ENCODE measurements around the gene DSTN.

- TF ChIP-seq, protein P1, sequence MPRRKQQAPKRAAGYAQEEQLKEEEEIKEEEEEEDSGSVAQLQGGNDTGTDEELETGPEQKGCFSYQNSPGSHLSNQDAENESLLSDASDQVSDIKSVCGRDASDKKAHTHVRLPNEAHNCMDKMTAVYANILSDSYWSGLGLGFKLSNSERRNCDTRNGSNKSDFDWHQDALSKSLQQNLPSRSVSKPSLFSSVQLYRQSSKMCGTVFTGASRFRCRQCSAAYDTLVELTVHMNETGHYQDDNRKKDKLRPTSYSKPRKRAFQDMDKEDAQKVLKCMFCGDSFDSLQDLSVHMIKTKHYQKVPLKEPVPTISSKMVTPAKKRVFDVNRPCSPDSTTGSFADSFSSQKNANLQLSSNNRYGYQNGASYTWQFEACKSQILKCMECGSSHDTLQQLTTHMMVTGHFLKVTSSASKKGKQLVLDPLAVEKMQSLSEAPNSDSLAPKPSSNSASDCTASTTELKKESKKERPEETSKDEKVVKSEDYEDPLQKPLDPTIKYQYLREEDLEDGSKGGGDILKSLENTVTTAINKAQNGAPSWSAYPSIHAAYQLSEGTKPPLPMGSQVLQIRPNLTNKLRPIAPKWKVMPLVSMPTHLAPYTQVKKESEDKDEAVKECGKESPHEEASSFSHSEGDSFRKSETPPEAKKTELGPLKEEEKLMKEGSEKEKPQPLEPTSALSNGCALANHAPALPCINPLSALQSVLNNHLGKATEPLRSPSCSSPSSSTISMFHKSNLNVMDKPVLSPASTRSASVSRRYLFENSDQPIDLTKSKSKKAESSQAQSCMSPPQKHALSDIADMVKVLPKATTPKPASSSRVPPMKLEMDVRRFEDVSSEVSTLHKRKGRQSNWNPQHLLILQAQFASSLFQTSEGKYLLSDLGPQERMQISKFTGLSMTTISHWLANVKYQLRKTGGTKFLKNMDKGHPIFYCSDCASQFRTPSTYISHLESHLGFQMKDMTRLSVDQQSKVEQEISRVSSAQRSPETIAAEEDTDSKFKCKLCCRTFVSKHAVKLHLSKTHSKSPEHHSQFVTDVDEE (CRISPR knock-in tag; IDR thresholded peaks at IDR 0.05): no peak
- TF ChIP-seq RARB (CRISPR knock-in tag; IDR thresholded peaks at IDR 0.05) (no peak), GLIS3 (CRISPR knock-in tag; IDR thresholded peaks at IDR 0.05) (no peak), ZFP3 (CRISPR knock-in tag; IDR thresholded peaks at IDR 0.05) (no peak), CREB5 (CRISPR knock-in tag; IDR thresholded peaks at IDR 0.05; ENCODE audit: low read depth) (no peak), OSR1 (CRISPR knock-in tag; IDR thresholded peaks at IDR 0.05) (no peak)
Measured at GRCh38 chr20:17640146-17640874, 70.4 kb downstream of the DSTN start.
